Ishikawa (cell line): ENCODE data around the gene CD48.

Source experiments
- CEBPB ChIP-seq: IDR thresholded peaks from 2 replicates; pipeline ENCODE4 v1.6.1; 2012
- EP300 ChIP-seq: IDR thresholded peaks from 2 replicates; pipeline ENCODE4 v1.6.1; 2012; ENCODE audit warnings: borderline replicate concordance
- MAX ChIP-seq: IDR thresholded peaks from 2 replicates; pipeline ENCODE4 v1.6.1; 2012
- RAD21 ChIP-seq: IDR thresholded peaks from 2 replicates; pipeline ENCODE4 v1.6.1; 2012; ENCODE audit warnings: low read depth
- TCF12 ChIP-seq: IDR thresholded peaks from 2 replicates; pipeline ENCODE4 v1.6.1; 2012; ENCODE audit warnings: low read depth

- TF ChIP-seq EP300 = no peak
- TF ChIP-seq RAD21 = no peak
- no peak for TF ChIP-seq MAX
- TF ChIP-seq CEBPB = no peak
- no peak for TF ChIP-seq TCF12
These were observed 45.6 kb downstream of the CD48 start for GRCh38 chr1:160666079-160666442.
